K562 (cell line): ENCODE results near the gene CHI3L1.

Source experiments
- ZFX ChIP-seq: sonication (generic); formaldehyde crosslinking; IDR thresholded peaks from 2 replicates; pipeline ENCODE4 v1.8.0; 2022; ENCODE audit warnings: mild to moderate bottlenecking, missing genetic modification reagents, moderate library complexity
- TF ChIP-seq, protein P1 (sequence below): fragments of 250-450 bp; sonication (Bioruptor Pico); IDR thresholded peaks from 2 replicates; pipeline ENCODE4 v1.5.1; 2021; ENCODE audit warnings: mild to moderate bottlenecking

DNA sequence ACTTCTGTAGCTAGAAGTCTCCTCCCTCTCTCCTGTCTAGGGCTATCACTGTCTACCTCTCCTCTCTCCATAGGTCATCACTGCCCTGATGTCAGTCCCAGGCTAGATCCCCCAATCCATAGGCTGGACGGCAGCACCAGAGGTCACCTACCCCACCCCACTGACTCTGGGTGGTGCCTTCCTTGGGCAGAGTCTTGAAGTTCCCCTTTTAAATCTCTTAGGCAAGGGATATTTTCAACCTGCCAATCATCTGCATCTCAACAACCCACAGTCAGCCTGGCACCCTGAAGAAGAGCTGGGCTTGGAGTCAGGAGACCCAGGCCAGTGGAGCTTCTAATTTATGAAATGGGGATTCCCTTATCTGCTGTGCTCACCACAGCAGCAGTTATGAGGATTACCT is 24.1 kb downstream of the CHI3L1 start:
- TF ChIP-seq, protein P1, sequence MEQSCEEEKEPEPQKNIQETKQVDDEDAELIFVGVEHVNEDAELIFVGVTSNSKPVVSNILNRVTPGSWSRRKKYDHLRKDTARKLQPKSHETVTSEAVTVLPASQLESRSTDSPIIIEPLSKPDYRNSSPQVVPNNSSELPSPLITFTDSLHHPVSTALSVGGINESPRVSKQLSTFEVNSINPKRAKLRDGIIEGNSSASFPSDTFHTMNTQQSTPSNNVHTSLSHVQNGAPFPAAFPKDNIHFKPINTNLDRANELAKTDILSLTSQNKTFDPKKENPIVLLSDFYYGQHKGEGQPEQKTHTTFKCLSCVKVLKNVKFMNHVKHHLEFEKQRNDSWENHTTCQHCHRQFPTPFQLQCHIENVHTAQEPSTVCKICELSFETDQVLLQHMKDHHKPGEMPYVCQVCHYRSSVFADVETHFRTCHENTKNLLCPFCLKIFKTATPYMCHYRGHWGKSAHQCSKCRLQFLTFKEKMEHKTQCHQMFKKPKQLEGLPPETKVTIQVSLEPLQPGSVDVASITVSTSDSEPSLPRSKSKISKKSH = no peak
- no peak for TF ChIP-seq ZFX
